Daoy (cell line): ENCODE data around the gene MTHFSD. TPM values are rescaled to one million over a fixed set of nuclear protein-coding genes. Genes with fewer than 3 reads are reported as not detected.

Experiments used
- DNase-seq: peaks from one replicate; pipeline ENCODE4 v3.0.0-alpha.2; 2015; ENCODE audit warnings: low read depth
- total RNA-seq: library from RNA; depleted of rRNA; stranded (reverse); fragments of >200 nt; shearing (Covaris generic); gene quantifications from 2 replicates; pipeline ENCODE4 v1.2.3, GENCODE V29; 2014

Gene MTHFSD
- total RNA-seq, 1 experiment from 2014 or later: 6.5 TPM

DNA sequence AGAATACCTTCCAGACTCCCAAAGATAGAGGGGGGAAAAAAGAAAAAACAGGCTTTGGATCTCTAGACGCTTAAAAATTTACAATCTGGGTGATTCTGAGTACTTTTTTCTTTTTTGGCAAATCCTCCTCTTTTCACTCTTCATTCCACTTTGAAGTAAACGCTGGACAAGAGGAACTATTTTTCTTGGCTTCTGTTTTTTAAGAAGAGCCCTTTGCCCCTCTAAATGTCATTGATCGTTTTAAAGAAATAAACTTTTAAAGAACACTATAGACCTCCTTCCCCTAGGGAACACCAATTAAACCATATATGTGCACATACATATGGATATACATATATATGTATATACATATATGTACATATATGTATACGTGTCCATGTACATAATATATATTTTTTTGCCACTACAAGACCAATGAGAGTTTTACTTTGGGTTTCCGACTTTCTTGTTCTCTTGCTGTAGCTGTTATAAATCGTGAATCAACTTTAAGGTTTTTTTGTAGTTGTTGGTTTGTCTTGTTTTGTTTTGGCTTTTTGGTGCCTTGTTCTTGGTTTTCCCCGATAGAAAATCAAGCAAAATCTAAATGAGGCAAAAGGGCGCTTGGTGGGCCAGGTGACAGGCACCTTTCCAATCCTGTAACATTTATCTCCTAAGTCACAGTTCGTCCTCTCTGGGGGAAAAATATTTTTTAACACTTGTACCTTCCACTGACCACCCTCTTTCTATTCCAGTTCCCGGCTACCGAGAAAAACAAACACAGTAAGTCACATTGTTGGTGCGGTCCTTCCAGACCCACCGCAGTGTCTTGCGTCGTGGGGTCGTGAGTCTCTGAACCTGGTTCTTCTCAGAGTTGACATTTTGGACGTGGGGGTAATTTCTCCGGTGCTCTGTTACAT lies 40.3 kb downstream of the MTHFSD start:
- DNase-seq: no peak

DNA sequence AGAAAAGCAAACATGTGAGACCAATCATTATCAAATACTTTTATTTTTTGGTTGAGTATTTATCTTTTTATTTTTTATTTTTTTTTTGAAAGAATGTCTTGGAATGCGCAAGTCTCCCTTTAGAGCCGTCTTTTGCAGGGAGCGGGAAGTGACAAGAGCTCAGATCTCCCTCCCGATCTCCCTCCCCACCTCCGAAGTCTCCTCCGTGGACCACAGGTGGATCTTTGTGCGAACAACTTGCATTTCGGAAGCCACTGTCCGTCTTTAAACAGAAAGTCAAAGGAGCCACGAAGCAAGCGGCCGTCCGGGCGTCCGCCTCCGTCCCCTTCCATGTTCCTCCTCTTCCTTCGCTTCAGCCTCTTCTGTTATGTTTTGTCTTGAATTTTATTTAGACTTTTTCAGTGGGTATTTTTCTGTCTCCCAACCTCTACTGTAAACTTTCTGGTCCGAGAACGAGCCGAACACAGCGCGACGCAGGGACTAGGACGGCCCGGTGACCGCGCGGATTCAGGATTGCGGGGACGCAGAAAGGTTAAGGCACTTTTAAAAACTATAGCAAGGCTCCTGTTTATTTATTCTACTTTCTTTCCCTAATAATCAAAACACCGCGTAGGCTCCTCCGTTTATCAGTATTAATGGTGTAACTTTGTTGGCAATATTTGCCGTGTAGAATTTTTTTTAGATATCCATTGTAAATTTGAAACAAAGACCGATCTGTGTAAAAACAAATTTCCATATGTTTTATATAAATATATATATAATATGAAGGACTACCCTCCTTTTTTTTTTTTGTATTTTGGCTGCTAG lies 41.4 kb downstream of the MTHFSD start:
- no peak for DNase-seq

DNA sequence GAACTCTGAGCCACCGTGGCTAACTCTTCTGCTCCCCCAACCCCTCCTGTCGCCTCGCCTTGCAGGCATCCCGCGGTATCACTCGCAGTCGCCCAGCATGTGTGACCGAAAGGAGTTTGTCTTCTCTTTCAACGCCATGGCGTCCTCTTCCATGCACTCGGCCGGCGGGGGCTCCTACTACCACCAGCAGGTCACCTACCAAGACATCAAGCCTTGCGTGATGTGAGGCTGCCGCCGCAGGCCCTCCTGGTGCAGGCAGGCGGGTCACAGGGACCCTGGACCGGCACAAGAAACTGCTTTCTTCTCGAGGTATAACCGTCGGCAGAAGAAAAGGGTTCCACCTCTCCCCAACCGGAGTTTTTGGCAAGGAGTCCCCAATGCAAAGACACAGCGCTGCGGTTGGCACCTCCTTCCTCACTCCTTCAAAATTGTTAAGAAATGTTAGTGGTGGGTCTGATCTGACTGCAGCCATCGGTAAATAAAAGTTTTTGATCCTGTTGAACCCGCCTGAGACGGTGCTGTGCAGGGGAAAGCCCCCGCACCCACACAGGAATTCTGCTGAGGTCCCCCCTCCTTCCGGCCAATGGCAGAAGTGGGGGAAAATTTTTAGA lies 42.1 kb downstream of the MTHFSD start:
- no peak for DNase-seq

DNA sequence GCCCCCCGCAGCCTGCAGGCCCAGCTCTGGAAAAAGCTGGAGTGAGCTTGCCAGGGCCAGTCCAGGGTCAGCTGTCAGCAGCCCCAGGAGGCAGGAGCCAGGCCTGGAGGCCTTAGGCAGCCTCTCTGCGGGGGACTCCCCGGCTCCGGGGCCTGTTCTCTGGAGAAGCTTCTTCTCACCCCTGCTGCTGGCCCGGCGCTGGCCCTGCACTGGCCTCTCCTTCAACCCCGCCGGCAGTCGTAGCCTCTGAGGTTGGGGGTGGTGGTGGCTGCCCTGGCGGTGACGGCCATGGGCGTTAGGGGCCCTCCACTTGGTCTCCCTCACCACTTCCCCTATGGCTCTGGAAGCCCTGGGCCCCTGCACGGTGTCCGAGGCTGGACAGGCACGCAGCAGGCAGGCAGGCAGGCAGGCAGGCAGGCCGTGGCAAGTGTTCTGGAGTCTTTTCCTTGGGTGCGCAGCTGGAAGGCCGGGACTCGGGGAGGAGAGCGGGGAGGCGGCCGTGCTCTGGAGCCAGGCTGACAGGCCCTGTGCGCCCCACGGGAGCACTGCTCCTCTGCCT lies 42.7 kb downstream of the MTHFSD start:
- no peak for DNase-seq

- no peak for DNase-seq
Observed at GRCh38 chr16:86511317-86512161, 43.5 kb downstream of the MTHFSD start.

GRCh38 chr16:86510465-86511261 lies 44.4 kb downstream of the MTHFSD start, which contains the start of gene FOXF1:
Gene FOXF1, plus strand, starts transcription at chr16:86510527. Its CDS starts 43 bp downstream, at chr16:86510570.
- peak; percentile 73 for DNase-seq

- DNase-seq: peak; percentile 88
Observed at GRCh38 chr16:86509759-86510464, 45.1 kb downstream of the MTHFSD start.

- DNase-seq: peak; percentile 82
Observed at GRCh38 chr16:86508947-86509758, 45.9 kb downstream of the MTHFSD start.

DNA sequence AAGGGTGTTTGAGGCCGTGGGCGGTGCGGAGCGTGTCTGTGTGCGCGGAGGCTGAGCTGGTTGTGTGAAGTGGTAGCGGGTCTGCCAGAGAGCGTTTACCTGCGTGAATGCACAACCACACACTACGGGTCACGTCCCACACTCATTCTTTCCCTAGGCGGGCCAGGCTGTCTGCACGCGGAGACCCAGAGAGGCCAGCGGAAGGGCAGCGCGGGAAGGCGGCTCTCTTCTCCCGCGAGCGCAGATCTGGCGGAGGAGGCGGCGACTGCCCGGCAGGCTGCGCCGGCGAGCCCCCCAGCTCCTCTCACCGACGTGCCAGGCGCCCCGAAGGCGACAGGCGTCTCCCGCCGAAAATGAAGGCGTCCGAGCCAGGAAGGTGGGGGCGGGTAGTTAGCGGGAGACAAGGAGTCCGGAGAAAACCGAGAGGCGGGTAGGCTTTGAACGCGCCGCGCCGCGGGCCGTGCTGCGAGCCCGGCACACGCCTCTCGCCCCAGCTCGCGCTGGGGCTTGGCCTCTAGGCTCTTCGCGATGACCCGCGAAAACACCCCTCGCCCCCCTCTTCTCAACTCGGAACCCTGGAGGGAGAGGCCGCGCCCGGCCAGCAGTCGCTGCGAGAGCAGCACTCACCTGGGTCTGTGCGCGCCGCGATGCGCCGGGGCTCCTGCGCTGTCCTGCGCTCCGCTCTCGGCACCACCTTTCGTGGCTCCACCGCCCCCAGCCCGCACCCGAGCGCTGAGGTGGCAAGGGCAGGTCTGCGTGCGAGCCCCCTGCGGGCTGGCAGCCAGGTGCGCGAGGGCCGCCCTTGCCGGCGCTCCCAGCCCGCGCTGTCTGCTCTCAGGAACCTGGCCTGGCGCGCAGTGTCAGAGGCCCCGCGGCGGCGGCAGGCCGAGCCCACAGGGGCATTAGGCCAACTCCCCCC lies 46.7 kb downstream of the MTHFSD start:
- DNase-seq: peak; percentile 47

GRCh38 chr16:86507173-86508027 lies 47.6 kb downstream of the MTHFSD start:
- DNase-seq: no peak

DNA sequence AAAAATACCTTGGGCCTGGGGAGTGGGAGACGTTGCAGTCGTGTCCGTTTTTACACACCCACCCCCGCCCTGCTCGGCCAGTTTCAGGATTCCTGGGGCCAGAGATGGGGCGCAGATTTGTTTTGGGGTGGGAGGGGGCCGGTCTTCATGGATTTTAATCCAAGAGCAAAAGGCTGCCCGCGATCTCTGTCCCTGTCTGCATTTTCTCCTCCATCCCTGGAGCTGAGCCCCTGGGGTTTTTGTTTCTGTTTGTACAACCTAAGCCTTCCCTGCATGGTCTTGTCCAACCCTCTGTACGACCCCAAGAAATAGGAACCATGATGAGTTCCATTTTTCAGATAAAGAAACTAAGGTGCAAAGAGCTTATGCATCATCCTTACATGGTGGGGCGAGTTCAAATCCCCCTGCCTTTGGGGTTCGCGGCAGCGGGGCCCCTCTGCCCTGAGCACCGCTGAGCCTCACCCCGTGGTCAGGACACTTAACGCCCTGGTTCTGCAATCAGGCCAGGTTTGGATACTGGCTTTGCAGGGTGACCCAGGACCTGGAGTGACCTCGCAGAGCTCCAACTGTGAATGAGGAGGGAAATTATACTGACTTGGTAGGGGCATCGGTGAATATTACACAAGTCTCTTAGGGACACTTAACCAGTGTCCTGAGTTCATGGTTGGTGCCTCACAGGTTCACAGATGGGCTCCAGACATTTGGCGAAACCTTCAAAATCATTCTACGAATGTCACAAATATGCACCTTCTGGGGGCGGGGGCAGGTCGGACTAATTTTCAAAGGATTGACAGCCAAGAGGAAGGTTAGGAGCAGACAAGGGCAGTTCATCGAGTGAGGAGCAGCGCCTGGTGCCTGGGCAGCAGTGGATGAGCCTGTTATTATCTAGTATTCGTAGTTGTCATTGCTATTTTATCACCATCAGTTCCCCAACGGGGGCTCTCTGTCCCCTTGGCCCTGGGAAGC lies 48.9 kb downstream of the MTHFSD start:
- no peak for DNase-seq

DNA sequence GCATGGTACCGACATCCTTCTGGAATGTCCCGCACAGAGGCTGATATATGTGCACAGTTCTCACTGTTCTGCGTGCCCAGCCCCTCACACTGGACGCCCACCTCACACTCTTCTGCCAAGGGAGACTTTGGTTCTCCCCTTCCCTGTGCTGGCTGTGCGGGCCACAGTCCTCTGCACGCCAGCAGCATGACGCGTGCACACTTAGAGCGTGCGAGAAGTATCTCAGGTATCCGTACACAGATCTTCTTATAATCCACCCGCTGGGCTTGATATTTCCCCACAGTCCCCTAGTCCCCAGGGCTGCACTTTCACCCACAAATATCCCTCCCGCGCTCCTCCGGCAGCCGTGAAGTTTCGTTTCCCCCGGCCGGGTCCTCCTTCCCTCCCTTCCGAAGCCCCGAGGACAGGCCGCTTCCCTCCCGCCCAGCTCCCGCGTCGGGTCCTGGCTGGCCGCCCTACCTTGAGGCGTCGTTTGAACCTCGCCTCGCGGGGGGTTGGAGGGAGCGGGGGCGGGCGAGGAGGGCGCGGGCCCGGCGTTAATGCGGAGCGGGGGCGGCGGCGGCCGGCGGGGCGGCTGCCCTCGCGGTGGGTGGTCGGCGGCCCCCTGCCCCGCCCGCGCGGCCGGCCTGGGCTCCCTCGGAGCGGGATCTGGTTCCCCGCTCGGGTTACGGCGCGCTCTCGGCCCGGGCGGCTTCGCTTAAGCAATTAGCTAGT lies 49.7 kb downstream of the MTHFSD start:
- peak; percentile 46 for DNase-seq

GRCh38 chr16:86504315-86505184 lies 50.5 kb downstream of the MTHFSD start:
- DNase-seq: no peak

DNA sequence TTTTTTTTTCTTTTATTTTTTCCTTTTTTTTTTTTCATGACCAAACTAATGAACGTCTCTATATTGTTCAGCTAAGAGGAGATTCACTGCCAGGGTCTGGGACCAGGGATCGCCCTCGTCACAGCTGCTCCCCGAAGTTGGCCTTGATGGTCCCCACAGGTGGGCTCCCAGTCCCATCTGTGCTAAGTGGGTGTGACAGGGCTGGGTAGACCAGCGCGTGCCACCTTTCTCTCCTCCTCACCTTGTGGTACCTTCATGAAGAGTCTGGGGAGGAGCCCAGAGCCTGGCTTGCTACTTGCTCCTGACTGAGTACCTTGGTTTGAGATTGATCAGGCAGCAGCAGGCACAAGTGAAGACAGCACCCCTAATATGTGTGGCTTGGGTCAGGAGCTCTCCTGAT lies 51.2 kb downstream of the MTHFSD start:
- no peak for DNase-seq
